Measurements from ENCODE around the gene PLOD3. TPM values are rescaled to one million over a fixed set of nuclear protein-coding genes. Genes with fewer than 3 reads are reported as not detected.

Gene PLOD3
- total and polyA plus RNA-seq, 8 donors = 12.4 to 260 (median 31.2) TPM

- H3K4me3 ChIP-seq = peak overlapping the region in 2 of 4 donors; percentile 12 to 32
- no peak for DNase-seq
- no peak for TF ChIP-seq EP300 (IDR thresholded peaks at IDR 0.05)
- no peak for TF ChIP-seq POLR2A (IDR thresholded peaks at IDR 0.05)
- TF ChIP-seq POLR2AphosphoS5 (IDR thresholded peaks at IDR 0.05) = no peak
- TF ChIP-seq CTCF (IDR thresholded peaks at IDR 0.05) = no peak
- H3K9me3 ChIP-seq = no peaks in the 10 kb centered on the region
- peaks cover 33 to 66% (median 57%) of the 10 kb centered on the region in 4 donors for H3K4me1 ChIP-seq
- intact Hi-C loops (cut with DNase I; ENCODE audit: low total_unique reads) = no loop called here
- H3K36me3 ChIP-seq = peaks cover 2 to 7% (median 4%) of the 10 kb centered on the region in 4 donors
- 1 to 2% (median 2%) methylated on average over 26 to 38 of the region's 38 CpGs for WGBS, 5 donors
- H3K27ac ChIP-seq = no peak overlapping the region
- peaks cover 37 to 100% (median 96%) of the 10 kb centered on the region in 3 donors for H3K27me3 ChIP-seq
Measured at GRCh38 chr7:101165958-101166647, 51.3 kb downstream of the PLOD3 start.

- intact Hi-C loops (cut with DNase I; ENCODE audit: low total_unique reads) = no loop called here
- WGBS, 5 donors = 2 to 5% (median 3%) methylated on average over 60 to 74 of the region's 74 CpGs
- TF ChIP-seq CTCF (IDR thresholded peaks at IDR 0.05) (no peak), POLR2A (IDR thresholded peaks at IDR 0.05) (peak in 1 of 4 donors; percentile 6), POLR2AphosphoS5 (IDR thresholded peaks at IDR 0.05) (peak; percentile 29 to 83 (median 42)), EP300 (IDR thresholded peaks at IDR 0.05) (no peak)
- Histone ChIP-seq H3K9me3 (no peaks in the 10 kb centered on the region), H3K4me3 (peak within 1 kb of the TSS in 3 of 4 donors; percentile 12 to 54 (median 34)), H3K36me3 (peaks cover 9 to 15% (median 12%) of the 10 kb centered on the region in 4 donors), H3K27ac (no peak within 1 kb of the TSS), H3K27me3 (peaks cover 36 to 97% (median 88%) of the 10 kb centered on the region in 3 donors), H3K4me1 (peaks cover 33 to 64% (median 55%) of the 10 kb centered on the region in 4 donors)
- DNase-seq = peak; percentile 92 to 97
Measured at GRCh38 chr7:101165075-101165957, 52.1 kb downstream of the PLOD3 start, which contains the start of gene VGF. VGF (minus strand) TSS chr7:101165569; CDS start chr7:101164843, 726 bp downstream.

GRCh38 chr7:101164071-101164840 lies 53.1 kb downstream of the PLOD3 start:
- DNase-seq = peak; percentile 34 to 77
- peaks cover 15 to 25% (median 22%) of the 10 kb centered on the region in 4 donors for H3K36me3 ChIP-seq
- H3K4me1 ChIP-seq = peaks cover 33 to 54% (median 44%) of the 10 kb centered on the region in 4 donors
- peak overlapping the region; percentile 34 to 54 (median 40) for H3K4me3 ChIP-seq
- intact Hi-C loops (cut with DNase I; ENCODE audit: low total_unique reads) = no loop called here
- H3K27ac ChIP-seq = no peak overlapping the region
- no peak for TF ChIP-seq EP300 (IDR thresholded peaks at IDR 0.05)
- no peak for TF ChIP-seq POLR2A (IDR thresholded peaks at IDR 0.05)
- WGBS, 5 donors = 2 to 4% (median 2%) methylated on average over 33 to 75 of the region's 75 CpGs
- H3K27me3 ChIP-seq = peaks cover 32 to 88% (median 78%) of the 10 kb centered on the region in 3 donors
- H3K9me3 ChIP-seq = no peaks in the 10 kb centered on the region

DNA sequence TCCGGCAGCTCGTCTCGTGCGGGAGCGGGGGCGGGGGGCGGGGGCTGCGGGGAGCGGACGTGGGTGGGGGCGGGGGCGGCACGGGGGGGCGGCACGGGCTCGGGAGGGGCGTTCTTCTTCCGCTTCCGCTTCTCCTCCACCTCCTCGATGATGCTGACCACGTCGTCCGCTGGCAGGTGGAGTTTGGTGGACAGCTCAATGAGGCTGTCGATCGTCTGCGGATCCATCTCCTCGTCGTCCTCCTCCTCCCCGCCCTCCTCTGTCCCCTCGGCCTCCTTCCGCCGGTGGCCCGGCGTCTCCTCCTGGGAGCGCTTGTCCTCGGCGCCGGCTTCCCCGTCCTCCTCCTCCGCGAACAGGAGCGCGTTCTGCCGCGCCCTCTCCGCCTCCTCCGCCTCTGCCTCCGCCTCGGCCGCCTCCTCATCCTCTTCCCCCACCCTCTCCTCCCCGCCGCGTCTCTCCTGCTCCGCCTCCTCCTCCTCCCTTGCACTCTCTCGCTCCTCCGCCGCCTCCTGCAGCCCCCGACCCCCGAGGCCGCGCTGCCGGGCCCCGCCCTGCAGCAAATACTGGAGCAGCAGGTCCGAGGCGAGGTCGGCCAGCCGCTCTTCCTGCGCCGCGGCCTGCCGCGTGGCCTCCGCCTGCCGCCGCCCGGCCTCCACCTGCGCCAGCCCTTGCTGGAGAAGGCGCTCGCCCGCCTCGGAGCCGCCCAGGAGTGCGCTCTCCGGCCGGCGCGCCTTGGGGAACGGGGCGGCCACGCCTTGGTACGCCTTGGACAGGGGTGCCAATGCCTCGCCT lies 53.9 kb downstream of the PLOD3 start:
- H3K27me3 ChIP-seq = peaks cover 24 to 88% (median 70%) of the 10 kb centered on the region in 3 donors
- 1 to 2% (median 1%) methylated on average over 42 to 92 of the region's 92 CpGs for WGBS, 5 donors
- H3K4me3 ChIP-seq = peak overlapping the region; percentile 34 to 54 (median 40)

More for the DNA sequence above, 53.9 kb downstream of the PLOD3 start:
- Histone ChIP-seq H3K36me3 (peaks cover 15 to 33% (median 30%) of the 10 kb centered on the region in 4 donors), H3K9me3 (no peaks in the 10 kb centered on the region), H3K27ac (no peak overlapping the region), H3K4me1 (peaks cover 33 to 49% (median 43%) of the 10 kb centered on the region in 4 donors)
- DNase-seq = peak in 1 of 2 donors; percentile 63
- intact Hi-C loops (cut with DNase I; ENCODE audit: low total_unique reads) = no loop called here
- no peak for TF ChIP-seq EP300 (IDR thresholded peaks at IDR 0.05)
- no peak for TF ChIP-seq POLR2A (IDR thresholded peaks at IDR 0.05)

Data from stomach (tissue), 9 donors.